SU-DHL-6 (cell line): ENCODE data around the gene PPHLN1.

Experiments
- CTCF ChIP-seq: fragments of 200-600 bp; sonication (generic); IDR thresholded peaks from one replicate; pipeline ENCODE4 v1.5.1; 2017; ENCODE audit warnings: antibody characterized with exemption, mild to moderate bottlenecking, low read length, moderate library complexity; ENCODE audit not compliant: insufficient read depth, poor library complexity, severe bottlenecking
- EZH2phosphoT487 ChIP-seq: fragments of 200-600 bp; sonication (generic), shearing (Covaris generic); conservative IDR thresholded peaks from 2 replicates; pipeline ENCODE4 v1.6.1; 2018; ENCODE audit warnings: mild to moderate bottlenecking, antibody characterized with exemption, low read length, moderate library complexity, mixed read lengths

DNA sequence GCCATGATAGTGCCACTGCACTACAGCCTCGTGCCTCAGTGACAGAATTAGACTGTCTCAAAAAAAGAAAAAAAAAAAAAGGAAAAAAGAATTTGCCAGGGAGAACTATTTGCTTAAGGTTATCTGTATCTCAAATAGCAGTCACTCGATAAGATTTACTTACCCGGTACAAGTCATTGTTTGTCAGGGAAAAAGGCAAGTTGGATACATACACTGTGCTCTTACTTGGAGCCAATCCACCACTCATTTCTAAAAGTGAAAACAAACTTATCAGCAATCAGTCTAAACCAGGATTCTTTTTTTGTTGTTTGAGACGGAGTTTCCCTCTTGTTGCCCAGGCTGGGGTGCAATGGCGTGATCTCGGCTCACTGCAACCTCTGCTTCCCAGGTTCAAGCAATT is 2.1 kb upstream of the PPHLN1 start:
- TF ChIP-seq CTCF (no peak), EZH2phosphoT487 (no peak)
